T-helper 22 cell (primary cell): Measurements from ENCODE around the gene PLXND1.
"Not testable (repeated sequence)": the region's sequence is repeated elsewhere in the genome, so short reads cannot be mapped to it uniquely, and the experiment has no call there.

Experiments used
- DNase-seq: peaks from one replicate; pipeline ENCODE4 v3.0.0-alpha.2; 2020; ENCODE audit warnings: low read depth

Gene PLXND1

GRCh38 chr3:129524081-129524480 lies 82.4 kb downstream of the PLXND1 start:
- DNase-seq, result no peak

- DNase-seq, result no peak
These were observed 83.5 kb downstream of the PLXND1 start for GRCh38 chr3:129522953-129523352.

- DNase-seq, result no peak
These were observed 84.9 kb downstream of the PLXND1 start for GRCh38 chr3:129521611-129522010.

GRCh38 chr3:129520960-129521359 lies 85.5 kb downstream of the PLXND1 start:
- no peak for DNase-seq

GRCh38 chr3:129519896-129520715 lies 86.4 kb downstream of the PLXND1 start:
- no peak for DNase-seq

GRCh38 chr3:129519449-129519848 lies 87.0 kb downstream of the PLXND1 start:
- no peak for DNase-seq

GRCh38 chr3:129518581-129518980 lies 87.9 kb downstream of the PLXND1 start:
- no peak for DNase-seq

- no peak for DNase-seq
These were observed 88.4 kb downstream of the PLXND1 start for GRCh38 chr3:129518038-129518561.

GRCh38 chr3:129517516-129517915 lies 89.0 kb downstream of the PLXND1 start:
- DNase-seq, result no peak

- DNase-seq, result not testable (repeated sequence)
These were observed 90.5 kb downstream of the PLXND1 start for GRCh38 chr3:129515821-129516432.

GRCh38 chr3:129515108-129515820 lies 91.2 kb downstream of the PLXND1 start:
- not testable (repeated sequence) for DNase-seq

GRCh38 chr3:129514563-129514962 lies 91.9 kb downstream of the PLXND1 start:
- no peak for DNase-seq

GRCh38 chr3:129514110-129514509 lies 92.4 kb downstream of the PLXND1 start:
- no peak for DNase-seq

- DNase-seq, result no peak
These were observed 92.8 kb downstream of the PLXND1 start for GRCh38 chr3:129513705-129514104.

GRCh38 chr3:129512595-129512994 lies 93.9 kb downstream of the PLXND1 start:
- DNase-seq, result no peak

- no peak for DNase-seq
These were observed 99.2 kb downstream of the PLXND1 start for GRCh38 chr3:129507181-129507831.

- no peak for DNase-seq
These were observed 100.2 kb downstream of the PLXND1 start for GRCh38 chr3:129506231-129506742.

GRCh38 chr3:129505341-129505740 lies 101.1 kb downstream of the PLXND1 start:
- no peak for DNase-seq
